ENCODE results near the gene PREPL.

PREPL gene

GRCh38 chr2:44295633-44296359 is 65.5 kb downstream of the PREPL start:
- no peak for DNase-seq (ENCODE audit: low read depth in 2 of 2)

- no peak for DNase-seq (ENCODE audit: low read depth in 2 of 2)
These were observed 66.2 kb downstream of the PREPL start for GRCh38 chr2:44295113-44295512.

GRCh38 chr2:44291281-44292248 is 69.7 kb downstream of the PREPL start:
- DNase-seq (ENCODE audit: low read depth in 2 of 2) = no peak

GRCh38 chr2:44290261-44290660 is 71.0 kb downstream of the PREPL start:
- DNase-seq (ENCODE audit: low read depth in 2 of 2) = no peak

- DNase-seq (ENCODE audit: low read depth in 2 of 2) = no peak
These were observed 74.2 kb downstream of the PREPL start for GRCh38 chr2:44286884-44287638.

GRCh38 chr2:44286119-44286883 is 75.0 kb downstream of the PREPL start:
- no peak for DNase-seq (ENCODE audit: low read depth in 2 of 2)

- no peak for DNase-seq (ENCODE audit: low read depth in 2 of 2)
These were observed 76.1 kb downstream of the PREPL start for GRCh38 chr2:44285174-44285573.

- no peak for DNase-seq (ENCODE audit: low read depth in 2 of 2)
These were observed 78.1 kb downstream of the PREPL start for GRCh38 chr2:44283116-44283666.

- no peak for DNase-seq (ENCODE audit: low read depth in 2 of 2)
These were observed 80.4 kb downstream of the PREPL start for GRCh38 chr2:44280869-44281268.

GRCh38 chr2:44277541-44277940 is 83.8 kb downstream of the PREPL start:
- no peak for DNase-seq (ENCODE audit: low read depth in 2 of 2)

GRCh38 chr2:44275927-44276303 is 85.4 kb downstream of the PREPL start:
- DNase-seq (ENCODE audit: low read depth in 2 of 2) = no peak

- no peak for DNase-seq (ENCODE audit: low read depth in 2 of 2)
These were observed 87.7 kb downstream of the PREPL start for GRCh38 chr2:44273596-44273995.

GRCh38 chr2:44273076-44273475 is 88.2 kb downstream of the PREPL start:
- no peak for DNase-seq (ENCODE audit: low read depth in 2 of 2)

GRCh38 chr2:44271296-44271695 is 90.0 kb downstream of the PREPL start:
- DNase-seq (ENCODE audit: low read depth in 2 of 2) = no peak

GRCh38 chr2:44269831-44270230 is 91.5 kb downstream of the PREPL start:
- DNase-seq (ENCODE audit: low read depth in 2 of 2) = no peak

- DNase-seq (ENCODE audit: low read depth in 2 of 2) = no peak
These were observed 93.3 kb downstream of the PREPL start for GRCh38 chr2:44267796-44268648.

All from stimulated activated CD4-positive, alpha-beta T cell treated with anti-CD3 and anti-CD28 coated beads, Interleukin-1b, Interleukin-23, amount 100 ng/mL, for 1 hour (primary cell).